Ascending aorta (tissue), 2 donors: ENCODE measurements around the gene NCOA6. TPM values are rescaled to one million over a fixed set of nuclear protein-coding genes. Genes with fewer than 3 reads are reported as not detected.
"Not testable (repeated sequence)": the region's sequence is repeated elsewhere in the genome, so short reads cannot be mapped to it uniquely, and the experiment has no call there.

ENCODE experiments used
- DNase-seq, 2 donors: peaks; one replicate each; pipeline ENCODE4 v3.0.0-alpha.2; 2019; ENCODE audit warnings: low spot score in 2 of 2
- H3K27ac ChIP-seq, 2 donors: fragments of 200-600 bp; sonication (generic); one replicate each; pipeline ENCODE4 v1.5.1; 2016 to 2017; ENCODE audit warnings: mild to moderate bottlenecking in 1 of 2
- H3K27me3 ChIP-seq: fragments of 200-600 bp; sonication (generic); one replicate; pipeline ENCODE4 v1.5.1; 2017
- H3K36me3 ChIP-seq, 2 donors: fragments of 200-600 bp; sonication (generic); one replicate each; pipeline ENCODE4 v1.5.1; 2016
- H3K4me1 ChIP-seq, 2 donors: fragments of 200-600 bp; sonication (generic); one replicate each; pipeline ENCODE4 v1.5.1; 2016 to 2017; ENCODE audit warnings: mild to moderate bottlenecking in 1 of 2
- H3K4me3 ChIP-seq, 2 donors: fragments of 200-600 bp; sonication (generic); one replicate each; pipeline ENCODE4 v1.5.1; 2016 to 2017; ENCODE audit warnings: mild to moderate bottlenecking in 1 of 2
- H3K9me3 ChIP-seq, 2 donors: fragments of 200-600 bp; sonication (generic); one replicate each; pipeline ENCODE4 v1.5.1; 2016
- intact Hi-C: fragments of 100-400 bp; cut with DNase I; formaldehyde crosslinking; loops from one replicate; pipeline ENCODE4 v1.15.1; 2023
- total RNA-seq: library from RNA; depleted of rRNA; stranded (reverse); fragments of >200 nt; gene quantifications from one replicate; pipeline ENCODE4 v1.1.0, GENCODE V29; 2016
- TF ChIP-seq, protein P1 (sequence below), 3 experiments: fragments of 200-600 bp in 2 of 3; fragments of 450-650 bp in 1 of 3; sonication (generic) in 2 of 3; IDR thresholded peaks; one replicate each; pipeline ENCODE4 v1.5.1; 2016 to 2019; ENCODE audit warnings: antibody characterized with exemption in 3 of 3, mild to moderate bottlenecking in 1 of 3, moderate library complexity in 1 of 3

NCOA6 gene
- total RNA-seq, 1 donor from 2014 or later = 21.6 TPM

DNA sequence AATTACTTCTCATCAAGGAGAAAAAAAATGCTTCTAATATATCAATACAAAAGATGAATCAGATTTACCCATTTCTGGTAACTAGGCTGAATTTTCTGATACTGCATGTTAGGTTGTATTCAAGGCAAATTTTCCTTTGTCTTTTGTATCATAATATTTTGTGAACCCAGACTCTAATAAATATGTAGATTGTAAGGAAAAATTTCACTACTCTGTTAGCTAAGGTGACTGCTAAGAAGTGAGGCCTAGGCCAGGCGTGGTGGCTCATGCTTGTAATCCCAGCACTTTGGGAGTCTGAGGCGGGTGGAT lies 108.6 kb downstream of the NCOA6 start:
- Histone ChIP-seq H3K9me3 (no peaks in the 10 kb centered on the region), H3K27ac (no peak overlapping the region), H3K36me3 (peaks cover 20 to 25% of the 10 kb centered on the region in 2 donors), H3K4me1 (no peaks in the 10 kb centered on the region), H3K4me3 (no peak overlapping the region), H3K27me3 (no peaks in the 10 kb centered on the region)
- intact Hi-C loops = no loop called here
- TF ChIP-seq, protein P1, sequence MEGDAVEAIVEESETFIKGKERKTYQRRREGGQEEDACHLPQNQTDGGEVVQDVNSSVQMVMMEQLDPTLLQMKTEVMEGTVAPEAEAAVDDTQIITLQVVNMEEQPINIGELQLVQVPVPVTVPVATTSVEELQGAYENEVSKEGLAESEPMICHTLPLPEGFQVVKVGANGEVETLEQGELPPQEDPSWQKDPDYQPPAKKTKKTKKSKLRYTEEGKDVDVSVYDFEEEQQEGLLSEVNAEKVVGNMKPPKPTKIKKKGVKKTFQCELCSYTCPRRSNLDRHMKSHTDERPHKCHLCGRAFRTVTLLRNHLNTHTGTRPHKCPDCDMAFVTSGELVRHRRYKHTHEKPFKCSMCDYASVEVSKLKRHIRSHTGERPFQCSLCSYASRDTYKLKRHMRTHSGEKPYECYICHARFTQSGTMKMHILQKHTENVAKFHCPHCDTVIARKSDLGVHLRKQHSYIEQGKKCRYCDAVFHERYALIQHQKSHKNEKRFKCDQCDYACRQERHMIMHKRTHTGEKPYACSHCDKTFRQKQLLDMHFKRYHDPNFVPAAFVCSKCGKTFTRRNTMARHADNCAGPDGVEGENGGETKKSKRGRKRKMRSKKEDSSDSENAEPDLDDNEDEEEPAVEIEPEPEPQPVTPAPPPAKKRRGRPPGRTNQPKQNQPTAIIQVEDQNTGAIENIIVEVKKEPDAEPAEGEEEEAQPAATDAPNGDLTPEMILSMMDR (IDR thresholded peaks at IDR 0.05) = no peak
- no peak for DNase-seq

DNA sequence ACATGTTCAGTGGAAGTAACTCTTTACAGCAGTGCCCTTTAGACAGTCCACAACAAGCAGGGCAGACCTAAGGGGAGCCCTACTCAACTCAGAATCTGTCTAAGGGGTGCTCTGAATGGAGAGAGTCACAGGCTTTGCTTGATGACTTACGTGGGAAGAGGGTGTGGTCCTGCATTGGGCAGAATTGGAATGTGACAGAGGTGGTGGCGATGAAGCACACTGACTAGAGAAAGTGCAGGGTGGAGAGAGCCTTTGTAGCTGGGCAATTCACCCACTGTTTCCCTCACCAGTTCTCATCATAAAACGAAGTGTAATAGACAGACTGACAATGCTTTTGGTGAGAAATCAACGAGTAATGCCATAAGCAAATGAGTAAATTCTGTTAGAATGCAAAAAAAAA lies 110.1 kb downstream of the NCOA6 start:
- H3K36me3 ChIP-seq = peaks cover 20% of the 10 kb centered on the region in 2 donors
- TF ChIP-seq, protein P1 (IDR thresholded peaks at IDR 0.05) = no peak
- intact Hi-C loops = no loop called here

DNA sequence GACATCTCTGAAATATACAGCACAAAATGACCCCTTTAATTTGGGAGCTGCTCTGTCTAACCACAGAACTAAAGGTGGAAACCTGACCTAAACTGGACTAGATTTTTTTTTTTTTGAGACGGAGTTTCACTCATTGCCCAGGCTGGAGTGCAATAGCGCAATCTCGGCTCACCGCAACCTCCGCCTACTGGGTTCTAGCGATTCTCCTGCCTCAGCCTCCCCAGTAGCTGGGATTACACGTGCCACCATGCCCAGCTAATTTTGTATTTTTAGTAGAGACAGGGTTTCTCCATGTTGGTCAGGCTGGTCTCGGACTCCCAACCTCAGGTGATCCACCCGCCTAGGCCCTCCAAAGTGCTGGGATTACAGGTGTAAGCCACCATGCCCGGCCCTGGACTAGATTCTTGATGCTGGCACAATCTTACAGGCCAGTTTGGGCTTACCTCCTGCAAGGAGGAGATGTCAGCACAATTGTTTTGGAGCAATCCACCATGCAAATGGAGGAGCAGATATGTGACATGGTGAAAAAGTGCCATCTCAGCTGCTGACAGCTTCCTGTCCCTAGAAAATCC lies 111.4 kb downstream of the NCOA6 start:
- intact Hi-C loops, H3K27me3 ChIP-seq, H3K9me3 ChIP-seq, DNase-seq, H3K4me1 ChIP-seq, H3K27ac ChIP-seq, H3K4me3 ChIP-seq: not testable (repeated sequence)
- peaks cover 20% of the 10 kb centered on the region in 2 donors for H3K36me3 ChIP-seq

More for the DNA sequence above, 110.1 kb downstream of the NCOA6 start:
- Histone ChIP-seq H3K4me3 (no peak overlapping the region), H3K27ac (no peak overlapping the region), H3K4me1 (peaks cover 3% of the 10 kb centered on the region in 2 donors), H3K27me3 (no peaks in the 10 kb centered on the region), H3K9me3 (no peaks in the 10 kb centered on the region)
- no peak for DNase-seq

DNA sequence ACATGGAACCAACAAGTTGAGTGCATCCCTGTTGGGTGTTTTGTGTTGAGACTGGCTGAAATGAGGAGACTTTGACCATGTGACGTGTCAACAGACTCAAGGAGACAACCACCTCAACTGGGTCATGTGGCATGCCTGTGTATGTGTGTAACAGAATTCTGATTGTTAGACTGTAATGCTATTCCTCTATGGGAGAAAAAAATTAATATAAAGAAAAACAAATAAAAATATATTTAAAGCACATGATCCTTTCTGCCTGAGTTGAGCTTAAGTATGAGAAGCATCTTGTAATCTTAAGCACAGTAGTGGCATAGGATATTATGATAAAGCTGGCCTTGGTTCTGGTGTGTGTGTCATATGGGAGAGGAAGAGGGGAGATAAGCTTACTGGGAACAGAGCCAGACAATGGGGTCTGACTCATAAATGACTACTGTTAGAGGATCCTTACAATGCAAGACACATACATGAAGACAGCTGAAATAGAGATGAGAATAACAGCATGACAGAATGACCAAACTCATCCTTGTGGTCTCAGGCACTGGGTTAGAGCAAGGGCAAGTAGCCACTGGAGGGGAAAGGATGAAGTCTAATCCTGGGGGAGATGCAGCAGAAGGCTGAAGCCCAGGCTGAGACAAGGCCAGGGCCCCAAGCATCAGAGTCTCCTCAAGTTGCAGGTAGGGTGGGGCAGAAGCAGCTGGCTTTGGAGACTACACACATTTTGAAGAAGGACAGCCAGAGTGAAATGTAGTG lies 112.1 kb downstream of the NCOA6 start:
- Histone ChIP-seq H3K36me3 (peaks cover 20% of the 10 kb centered on the region in 2 donors), H3K27ac (no peak overlapping the region)
- intact Hi-C loops = no loop called here

DNA sequence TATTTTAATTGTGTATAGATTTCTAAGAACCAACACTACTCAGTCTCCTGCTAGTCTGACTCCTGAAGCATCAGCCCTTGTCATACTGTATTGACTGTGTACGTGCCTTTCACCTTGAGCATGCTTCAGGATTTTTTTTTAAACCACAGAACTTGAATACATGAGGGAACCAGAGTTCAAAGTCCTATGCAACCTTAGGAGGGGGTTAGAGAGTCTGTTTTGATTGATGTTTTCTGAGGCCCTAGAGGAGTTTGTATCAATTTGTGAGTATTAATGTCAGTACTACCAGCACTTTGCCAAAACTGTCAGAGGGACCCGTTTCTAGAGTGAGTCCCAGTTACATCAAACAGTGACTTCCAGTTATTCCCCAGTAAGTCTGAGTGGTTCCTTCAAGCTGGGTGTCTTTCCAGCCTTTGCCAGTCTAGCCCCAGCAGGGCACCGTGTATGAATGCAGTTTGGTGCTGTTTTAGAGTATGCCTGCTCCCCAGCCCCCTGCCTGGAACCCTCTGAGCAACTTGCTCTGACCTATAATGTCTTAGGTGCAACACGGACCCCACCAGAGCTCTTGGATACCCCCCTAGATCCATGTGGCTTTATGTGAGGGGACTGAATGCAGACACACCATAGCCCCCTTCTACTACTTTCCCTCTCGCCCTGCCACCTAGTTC lies 112.8 kb downstream of the NCOA6 start:
- no peak overlapping the region for H3K4me3 ChIP-seq
- peaks cover 6% of the 10 kb centered on the region in 2 donors for H3K4me1 ChIP-seq
- TF ChIP-seq, protein P1 (IDR thresholded peaks at IDR 0.05) = no peak
- H3K27ac ChIP-seq = no peak overlapping the region
- H3K9me3 ChIP-seq = no peaks in the 10 kb centered on the region
- H3K36me3 ChIP-seq = peaks cover 17 to 20% of the 10 kb centered on the region in 2 donors
- DNase-seq = no peak
- H3K27me3 ChIP-seq = no peaks in the 10 kb centered on the region
- intact Hi-C loops = no loop called here

More for the DNA sequence above, 112.1 kb downstream of the NCOA6 start:
- Histone ChIP-seq H3K4me3 (no peak overlapping the region), H3K9me3 (no peaks in the 10 kb centered on the region), H3K27me3 (no peaks in the 10 kb centered on the region), H3K4me1 (peaks cover 6% of the 10 kb centered on the region in 2 donors)
- DNase-seq = no peak
- TF ChIP-seq, protein P1 (IDR thresholded peaks at IDR 0.05) = no peak

DNA sequence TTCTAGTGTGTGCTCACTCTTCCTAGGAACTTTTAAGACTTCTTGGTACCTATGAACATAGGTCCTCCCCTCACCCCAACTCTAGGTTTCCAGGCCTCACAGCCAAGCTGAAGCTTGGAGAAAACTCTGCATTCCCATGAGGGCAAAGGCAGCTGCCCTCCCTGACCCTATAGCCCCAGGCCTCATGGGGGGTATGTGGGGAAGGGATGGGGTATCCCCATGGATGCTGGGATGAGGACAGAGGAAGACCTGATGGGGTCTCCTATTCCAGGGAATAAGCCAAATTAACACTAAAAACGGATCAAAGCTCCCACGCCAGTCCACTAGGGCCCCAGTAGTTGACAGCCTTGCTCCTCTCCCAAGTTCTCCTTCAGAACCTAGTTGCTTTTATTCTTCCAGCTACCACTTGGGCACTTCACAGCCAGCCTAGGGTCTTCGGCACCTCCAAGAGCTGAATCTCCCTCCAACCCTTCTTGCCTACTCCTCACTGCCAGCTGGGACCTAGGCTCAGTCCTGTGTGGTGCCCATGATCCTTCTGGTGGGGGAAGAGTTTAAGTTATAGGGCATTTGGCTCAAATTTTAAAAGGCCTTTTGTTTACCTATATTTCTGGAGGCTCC lies 113.5 kb downstream of the NCOA6 start:
- no peak overlapping the region for H3K27ac ChIP-seq
- DNase-seq = no peak
- no peak overlapping the region for H3K4me3 ChIP-seq
- intact Hi-C loops = no loop called here
- TF ChIP-seq, protein P1 (IDR thresholded peaks at IDR 0.05) = no peak
- no peaks in the 10 kb centered on the region for H3K27me3 ChIP-seq
- H3K9me3 ChIP-seq = no peaks in the 10 kb centered on the region
- peaks cover 17 to 20% of the 10 kb centered on the region in 2 donors for H3K36me3 ChIP-seq
- H3K4me1 ChIP-seq = peaks cover 6% of the 10 kb centered on the region in 2 donors
